Measurements from ENCODE around the gene SMARCD1. TPM values are rescaled to one million over a fixed set of nuclear protein-coding genes. Genes with fewer than 3 reads are reported as not detected.
A peak's percentile ranks its signal among the peaks of the same experiment; 100 is the strongest.
"Not testable (repeated sequence)": the region's sequence is repeated elsewhere in the genome, so short reads cannot be mapped to it uniquely, and the experiment has no call there.

SMARCD1 gene
- total RNA-seq, 6 experiments from 2014 or later: 37.6 to 59.1 (median 44.2) TPM

DNA sequence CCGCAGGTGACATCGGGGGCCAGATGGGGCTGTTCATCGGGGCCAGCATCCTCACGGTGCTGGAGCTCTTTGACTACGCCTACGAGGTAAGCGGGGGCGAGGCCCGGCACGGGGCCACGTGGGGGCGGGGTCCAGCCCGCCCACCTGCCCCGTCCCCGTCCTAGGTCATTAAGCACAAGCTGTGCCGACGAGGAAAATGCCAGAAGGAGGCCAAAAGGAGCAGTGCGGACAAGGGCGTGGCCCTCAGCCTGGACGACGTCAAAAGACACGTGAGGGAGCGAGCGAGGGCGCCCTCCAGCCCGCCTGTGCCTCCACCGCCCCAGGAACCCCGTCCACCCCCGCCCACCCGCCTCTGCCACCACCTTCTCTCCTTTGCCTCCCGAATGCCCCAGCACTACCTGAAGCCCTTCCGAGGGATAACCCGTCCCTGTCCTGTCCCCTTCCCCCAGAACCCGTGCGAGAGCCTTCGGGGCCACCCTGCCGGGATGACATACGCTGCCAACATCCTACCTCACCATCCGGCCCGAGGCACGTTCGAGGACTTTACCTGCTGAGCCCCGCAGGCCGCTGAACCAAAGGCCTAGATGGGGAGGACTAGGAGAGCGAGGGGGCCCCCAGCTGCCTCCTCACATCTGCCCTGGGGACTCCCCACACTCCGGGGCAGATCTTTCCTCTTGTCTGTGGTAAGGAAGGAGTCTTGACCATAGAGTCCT, 3.9 kb upstream of the SMARCD1 start:
- Mint-ChIP-seq H3K4me3 (no peak overlapping the region), H3K9me3 (no peaks in the 10 kb centered on the region), H3K27ac (no peak overlapping the region), H3K4me1 (ENCODE audit: low read depth) (peaks cover 14% of the 10 kb centered on the region), H3K36me3 (ENCODE audit: low read depth) (no peaks in the 10 kb centered on the region), H3K27me3 (ENCODE audit: insufficient read depth) (peaks cover 12% of the 10 kb centered on the region)
- TF ChIP-seq, protein P1, sequence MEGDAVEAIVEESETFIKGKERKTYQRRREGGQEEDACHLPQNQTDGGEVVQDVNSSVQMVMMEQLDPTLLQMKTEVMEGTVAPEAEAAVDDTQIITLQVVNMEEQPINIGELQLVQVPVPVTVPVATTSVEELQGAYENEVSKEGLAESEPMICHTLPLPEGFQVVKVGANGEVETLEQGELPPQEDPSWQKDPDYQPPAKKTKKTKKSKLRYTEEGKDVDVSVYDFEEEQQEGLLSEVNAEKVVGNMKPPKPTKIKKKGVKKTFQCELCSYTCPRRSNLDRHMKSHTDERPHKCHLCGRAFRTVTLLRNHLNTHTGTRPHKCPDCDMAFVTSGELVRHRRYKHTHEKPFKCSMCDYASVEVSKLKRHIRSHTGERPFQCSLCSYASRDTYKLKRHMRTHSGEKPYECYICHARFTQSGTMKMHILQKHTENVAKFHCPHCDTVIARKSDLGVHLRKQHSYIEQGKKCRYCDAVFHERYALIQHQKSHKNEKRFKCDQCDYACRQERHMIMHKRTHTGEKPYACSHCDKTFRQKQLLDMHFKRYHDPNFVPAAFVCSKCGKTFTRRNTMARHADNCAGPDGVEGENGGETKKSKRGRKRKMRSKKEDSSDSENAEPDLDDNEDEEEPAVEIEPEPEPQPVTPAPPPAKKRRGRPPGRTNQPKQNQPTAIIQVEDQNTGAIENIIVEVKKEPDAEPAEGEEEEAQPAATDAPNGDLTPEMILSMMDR (IDR thresholded peaks at IDR 0.05): no peak
- no peak for DNase-seq

DNA sequence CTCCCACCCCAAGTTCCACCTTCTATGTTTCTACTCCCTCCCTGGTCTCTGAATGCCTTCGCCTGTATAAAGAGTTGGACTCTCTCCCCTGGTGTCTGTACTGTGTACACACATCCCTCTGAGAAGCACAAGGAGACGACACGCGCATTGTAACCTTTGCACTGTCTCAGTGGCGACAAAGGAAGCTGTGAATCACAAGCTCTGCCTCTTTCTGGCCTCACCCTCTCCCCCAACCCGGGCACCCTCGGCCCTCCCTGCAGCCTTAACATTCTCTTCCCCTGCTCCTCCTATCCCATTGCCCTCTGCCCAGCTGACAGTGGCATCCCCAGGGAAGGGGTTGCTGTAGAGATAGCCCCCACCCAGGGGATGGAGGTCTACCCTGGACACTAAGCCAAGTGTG, 2.5 kb upstream of the SMARCD1 start:
- H3K27ac Mint-ChIP-seq: no peak overlapping the region
- H3K36me3 Mint-ChIP-seq (ENCODE audit: low read depth): peaks cover 7% of the 10 kb centered on the region
- no peak overlapping the region for H3K4me3 Mint-ChIP-seq
- DNase-seq: no peak
- H3K27me3 Mint-ChIP-seq (ENCODE audit: insufficient read depth): peaks cover 9% of the 10 kb centered on the region
- TF ChIP-seq, protein P1 (IDR thresholded peaks at IDR 0.05): no peak
- H3K4me1 Mint-ChIP-seq (ENCODE audit: low read depth): peaks cover 28% of the 10 kb centered on the region
- no peaks in the 10 kb centered on the region for H3K9me3 Mint-ChIP-seq

DNA sequence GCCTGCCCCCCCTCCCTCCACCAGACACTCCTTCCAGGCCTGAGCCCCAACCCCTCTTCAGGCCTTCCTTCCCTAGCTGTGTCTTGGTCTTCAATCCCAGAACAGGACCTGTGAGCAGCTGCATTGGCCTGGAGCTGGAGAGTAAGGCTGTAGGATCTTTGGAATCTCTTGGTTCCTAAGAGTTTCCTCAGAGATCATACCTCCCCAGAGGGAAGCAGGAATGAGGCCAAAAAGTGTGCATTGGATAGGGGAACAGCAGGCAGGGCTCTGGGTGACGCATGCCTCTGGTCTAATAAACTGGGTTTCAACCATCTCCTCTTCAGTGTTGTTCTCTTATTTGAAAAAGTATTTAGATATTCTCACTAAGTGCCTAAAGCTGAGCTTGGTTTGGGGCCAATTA, 1.8 kb upstream of the SMARCD1 start:
- H3K9me3 Mint-ChIP-seq: no peaks in the 10 kb centered on the region

DNA sequence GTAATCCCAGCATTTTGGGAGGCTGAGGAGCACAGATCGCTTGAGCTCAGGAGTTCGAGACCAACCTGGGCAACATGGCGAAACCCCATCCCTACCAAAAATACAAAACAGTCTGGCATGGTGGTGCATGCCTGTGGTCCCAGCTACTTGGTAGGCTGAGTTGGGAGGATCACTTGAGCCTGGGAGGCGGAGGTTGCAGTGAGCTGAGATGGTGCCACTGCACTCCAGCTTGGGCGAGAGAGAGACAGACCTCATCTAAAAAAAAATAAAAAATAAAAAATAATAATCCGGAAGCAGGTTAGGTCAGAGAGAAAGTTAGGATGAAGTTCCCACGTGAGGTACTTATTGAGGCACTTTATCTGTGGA, 750 bp upstream of the SMARCD1 start:
- Mint-ChIP-seq H3K36me3 (ENCODE audit: low read depth) (peaks cover 15% of the 10 kb centered on the region), H3K4me3 (peak overlapping the region; percentile 92), H3K27ac (peak overlapping the region; percentile 95), H3K4me1 (ENCODE audit: low read depth) (peaks cover 45% of the 10 kb centered on the region)
- not testable (repeated sequence) for DNase-seq; H3K9me3 Mint-ChIP-seq; H3K27me3 Mint-ChIP-seq (ENCODE audit: insufficient read depth)

More for the DNA sequence above, 1.8 kb upstream of the SMARCD1 start:
- peaks cover 9% of the 10 kb centered on the region for H3K27me3 Mint-ChIP-seq (ENCODE audit: insufficient read depth)
- DNase-seq: peak; percentile 43
- H3K4me1 Mint-ChIP-seq (ENCODE audit: low read depth): peaks cover 35% of the 10 kb centered on the region
- peaks cover 7% of the 10 kb centered on the region for H3K36me3 Mint-ChIP-seq (ENCODE audit: low read depth)
- H3K4me3 Mint-ChIP-seq: peak overlapping the region; percentile 83
- peak overlapping the region; percentile 73 for H3K27ac Mint-ChIP-seq
- TF ChIP-seq, protein P1 (IDR thresholded peaks at IDR 0.05): no peak

DNA sequence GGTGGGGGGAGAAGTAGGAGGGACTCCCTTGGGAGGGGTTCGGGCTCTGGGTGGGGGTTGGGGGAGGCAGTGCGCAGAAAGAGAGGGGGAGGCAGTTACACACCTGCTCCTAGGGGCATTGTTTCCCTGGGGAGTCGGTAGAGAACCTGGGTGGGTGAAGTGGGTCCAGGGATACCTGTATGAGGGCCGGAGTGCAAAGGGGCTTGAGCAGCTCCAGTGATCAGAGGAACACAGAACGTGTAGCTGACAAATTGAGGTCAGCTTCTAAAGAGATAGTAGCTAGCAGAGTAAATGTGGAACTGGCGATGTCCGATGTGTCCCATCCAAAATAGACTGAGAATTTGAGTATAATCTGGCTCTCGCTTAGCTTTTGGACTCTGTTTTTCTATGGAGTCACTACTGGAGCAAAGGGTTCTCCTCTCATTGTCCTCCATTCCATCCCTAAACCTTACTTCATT, 502 bp downstream of the SMARCD1 start:
- Mint-ChIP-seq H3K27me3 (ENCODE audit: insufficient read depth) (no peaks in the 10 kb centered on the region; the same call in 1 of the 2 replicates), H3K27ac (peak overlapping the region; percentile 76), H3K4me3 (peak overlapping the region; percentile 92), H3K9me3 (no peaks in the 10 kb centered on the region), H3K4me1 (ENCODE audit: low read depth) (peaks cover 50% of the 10 kb centered on the region), H3K36me3 (ENCODE audit: low read depth) (peaks cover 15% of the 10 kb centered on the region)
- TF ChIP-seq, protein P1 (IDR thresholded peaks at IDR 0.05): no peak
- no peak for DNase-seq

DNA sequence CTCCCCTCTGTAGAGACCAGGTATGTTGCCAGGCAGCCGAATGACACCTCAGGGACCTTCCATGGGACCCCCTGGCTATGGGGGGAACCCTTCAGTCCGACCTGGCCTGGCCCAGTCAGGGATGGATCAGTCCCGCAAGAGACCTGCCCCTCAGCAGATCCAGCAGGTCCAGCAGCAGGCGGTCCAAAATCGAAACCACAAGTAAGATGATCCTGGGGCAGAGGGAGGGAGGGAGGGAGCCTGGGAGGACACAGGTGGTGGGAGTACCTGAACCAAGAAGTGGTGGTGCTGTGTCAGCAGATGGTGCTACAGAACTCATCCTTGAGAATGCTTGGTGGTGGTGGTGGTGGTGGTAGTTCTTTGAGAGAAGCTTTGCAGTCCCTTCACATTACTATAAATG, 1.0 kb downstream of the SMARCD1 start:
- peak overlapping the region; percentile 76 for H3K27ac Mint-ChIP-seq
- H3K9me3 Mint-ChIP-seq: no peaks in the 10 kb centered on the region
- no peaks in the 10 kb centered on the region; the same call in 1 of the 2 replicates for H3K27me3 Mint-ChIP-seq (ENCODE audit: insufficient read depth)
- H3K4me3 Mint-ChIP-seq: peak overlapping the region; percentile 92
- H3K36me3 Mint-ChIP-seq (ENCODE audit: low read depth): peaks cover 19% of the 10 kb centered on the region
- DNase-seq: no peak
- peaks cover 50% of the 10 kb centered on the region for H3K4me1 Mint-ChIP-seq (ENCODE audit: low read depth)
- TF ChIP-seq, protein P1 (IDR thresholded peaks at IDR 0.05): no peak
